Activated CD8-positive, alpha-beta T cell treated with anti-CD3 and anti-CD28 coated beads, Interleukin-2, amount 10 ng/mL, durations not matched to agents 7 days and 5 days (primary cell): ENCODE results near the gene CDC42BPG. TPM values are rescaled to one million over a fixed set of nuclear protein-coding genes. Genes with fewer than 3 reads are reported as not detected.
"Not testable (repeated sequence)": the region's sequence is repeated elsewhere in the genome, so short reads cannot be mapped to it uniquely, and the experiment has no call there.

Experiments
- ATAC-seq: fragments of 150-1000 bp; cut with Tn5 transposase; one replicate; pipeline ENCODE4 v1.10.0; 2021; ENCODE audit warnings: moderate library complexity
- CTCF ChIA-PET: fragments of 350-600 bp; sonication (Branson Sonifier 250); formaldehyde crosslinking; loops from one replicate; lab custom pipeline; 2021; ENCODE audit warnings: antibody characterized with exemption; lab: Charles Lee
- POLR2A ChIA-PET: fragments of 350-600 bp; sonication (Branson Sonifier 250); formaldehyde crosslinking; loops from one replicate; lab custom pipeline; 2021; ENCODE audit warnings: antibody characterized with exemption; lab: Charles Lee
- DNase-seq: peaks from one replicate; pipeline ENCODE4 v3.0.0-alpha.2; 2020
- H3K27ac Mint-ChIP-seq: one replicate; pipeline ENCODE4 v1.8.0; 2021; ENCODE audit warnings: mild to moderate bottlenecking, mixed read lengths
- H3K27me3 Mint-ChIP-seq: one replicate; pipeline ENCODE4 v1.8.0; 2021; ENCODE audit warnings: low read depth, mixed read lengths
- H3K36me3 Mint-ChIP-seq: one replicate; pipeline ENCODE4 v1.8.0; 2021; ENCODE audit warnings: low read depth, mixed read lengths
- H3K4me1 Mint-ChIP-seq: one replicate; pipeline ENCODE4 v1.8.0; 2021; ENCODE audit warnings: low read depth, mixed read lengths
- H3K4me3 Mint-ChIP-seq: one replicate; pipeline ENCODE4 v1.8.0; 2021; ENCODE audit warnings: mild to moderate bottlenecking, mixed read lengths
- H3K9me3 Mint-ChIP-seq: one replicate; pipeline ENCODE4 v1.8.0; 2022; ENCODE audit warnings: mixed read lengths; ENCODE audit not compliant: insufficient read depth
- total RNA-seq, 2 experiments: library from RNA; stranded (reverse); gene quantifications; one replicate each; pipeline ENCODE4 v1.2.3, GENCODE V29; 2021

Gene CDC42BPG
- total RNA-seq, 2 experiments from 2014 or later = 0.61 to 1.2 TPM

DNA sequence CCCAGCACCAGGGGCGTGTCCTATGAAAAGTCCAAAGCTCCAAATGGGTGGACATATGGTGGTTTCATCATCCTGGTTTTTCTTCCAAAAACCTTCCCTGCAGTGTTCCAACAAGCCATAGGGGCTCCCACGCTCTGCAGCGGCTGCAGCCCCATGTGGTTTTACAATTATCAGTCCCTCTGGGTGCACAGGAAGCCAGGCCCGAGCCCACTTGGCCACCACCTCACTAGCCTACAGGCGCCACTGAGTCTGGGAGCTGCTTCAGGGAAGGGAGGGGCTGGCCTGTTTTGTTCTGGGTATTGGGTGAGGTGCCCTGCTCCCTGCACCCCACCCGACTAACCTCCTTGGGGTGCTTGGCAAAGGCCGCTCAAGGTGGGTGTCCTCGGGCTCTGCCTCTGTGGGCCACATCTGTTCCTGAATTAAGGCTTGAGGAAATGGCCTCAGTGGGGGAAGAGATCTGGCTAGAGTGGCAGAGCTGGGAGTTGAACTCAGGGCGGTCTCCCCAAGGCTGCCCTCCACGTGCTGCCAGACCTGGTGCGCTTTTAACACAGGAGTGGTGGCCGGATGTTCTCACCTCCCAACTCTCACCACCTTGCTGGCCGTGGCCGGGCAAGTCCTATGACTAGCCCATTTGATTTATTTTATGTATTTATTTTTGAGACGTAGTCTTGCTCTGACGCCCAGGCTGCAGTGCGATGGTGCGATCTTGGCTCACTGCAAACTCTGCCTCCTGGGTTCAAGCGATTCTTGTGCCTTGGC, 5.3 kb upstream of the CDC42BPG start:
- CTCF ChIA-PET = interaction anchor here (0.7 to 20.9 kb wide), 11 partner anchors 13 to 1193 kb away, joined by 3 to 491 read pairs (median 14); partner anchors contain the start of genes ARL2, EHD1, RASGRP2 and TM7SF2
- Mint-ChIP-seq H3K9me3 (no peaks in the 10 kb centered on the region), H3K36me3 (peaks cover 30% of the 10 kb centered on the region), H3K4me3 (no peak overlapping the region), H3K27ac (peak overlapping the region; percentile 51), H3K27me3 (no peaks in the 10 kb centered on the region), H3K4me1 (peaks cover 82% of the 10 kb centered on the region)
- DNase-seq = no peak
- no peak for ATAC-seq
- POLR2A ChIA-PET = interaction anchor here (0.7 to 27.1 kb wide), 8 partner anchors 11 to 268 kb away, joined by 3 to 469 read pairs (median 8); partner anchors contain the start of genes EHD1 and ZNHIT2

GRCh38 chr11:64848826-64849597, 4.6 kb upstream of the CDC42BPG start:
- CTCF ChIA-PET = interaction anchor here (0.7 to 20.9 kb wide), 25 partner anchors 14 to 1194 kb away, joined by 3 to 491 read pairs (median 4); partner anchors contain the start of genes ARL2, EHD1, FAU and MRPL49
- H3K4me3 Mint-ChIP-seq = no peak overlapping the region
- DNase-seq (no peak), ATAC-seq (no peak)
- POLR2A ChIA-PET = interaction anchor here (0.5 to 27.1 kb wide), 10 partner anchors 12 to 576 kb away, joined by 3 to 469 read pairs (median 4); partner anchors contain the start of genes EHD1 and ZNHIT2
- peaks cover 23% of the 10 kb centered on the region for H3K36me3 Mint-ChIP-seq
- H3K27me3 Mint-ChIP-seq = no peaks in the 10 kb centered on the region
- peak overlapping the region; percentile 76 for H3K27ac Mint-ChIP-seq
- H3K4me1 Mint-ChIP-seq = peaks cover 75% of the 10 kb centered on the region
- H3K9me3 Mint-ChIP-seq = no peaks in the 10 kb centered on the region

DNA sequence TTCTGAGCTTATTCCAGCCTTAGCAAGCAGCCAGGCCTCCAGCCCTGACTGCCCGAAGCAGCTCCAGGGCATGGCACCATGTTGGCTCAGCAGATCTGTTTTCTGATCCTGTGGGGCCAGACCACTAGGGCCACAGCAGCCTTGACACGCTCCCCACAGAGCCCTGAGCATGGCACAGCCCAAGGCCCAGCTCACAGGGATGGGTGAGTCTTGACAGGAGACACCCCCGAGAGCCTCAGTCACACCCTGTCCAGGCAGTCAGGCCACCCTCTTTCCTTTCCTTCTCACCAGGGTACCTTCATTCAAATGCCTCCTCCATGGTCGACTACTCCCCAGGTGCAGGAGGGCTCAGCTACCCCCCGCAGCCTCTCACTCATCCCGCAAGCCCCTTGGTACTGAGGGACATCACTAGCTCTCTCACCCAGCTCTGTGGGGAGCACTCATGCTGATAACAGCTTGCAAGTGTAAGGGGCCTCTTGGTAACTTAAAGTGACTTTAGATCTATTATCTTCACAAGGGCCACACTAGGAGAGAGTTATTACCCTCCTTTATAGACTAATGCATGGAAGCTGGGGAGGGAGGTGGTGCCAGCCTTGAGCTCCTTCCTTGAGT, 3.9 kb upstream of the CDC42BPG start:
- Mint-ChIP-seq H3K27ac (peak overlapping the region; percentile 76), H3K27me3 (no peaks in the 10 kb centered on the region), H3K4me1 (peaks cover 73% of the 10 kb centered on the region), H3K36me3 (peaks cover 17% of the 10 kb centered on the region), H3K9me3 (no peaks in the 10 kb centered on the region), H3K4me3 (no peak overlapping the region)
- ATAC-seq (no peak), DNase-seq (no peak)
- ChIA-PET POLR2A (interaction anchor here (0.5 to 27.1 kb wide), 9 partner anchors 13 to 577 kb away, joined by 3 to 469 read pairs (median 4); partner anchors contain the start of gene EHD1), CTCF (interaction anchor here (0.9 to 20.9 kb wide), 30 partner anchors 13 to 482 kb away, joined by 3 to 491 read pairs (median 5); partner anchors contain the start of genes ARL2, EHD1, FAU and MEN1)

GRCh38 chr11:64846998-64847666, 2.7 kb upstream of the CDC42BPG start:
- ATAC-seq (peak; percentile 70), DNase-seq (peak; percentile 94)
- Mint-ChIP-seq H3K4me3 (no peak overlapping the region), H3K27me3 (no peaks in the 10 kb centered on the region), H3K27ac (peak overlapping the region; percentile 6), H3K9me3 (no peaks in the 10 kb centered on the region), H3K4me1 (peaks cover 61% of the 10 kb centered on the region), H3K36me3 (peaks cover 6% of the 10 kb centered on the region)
- ChIA-PET POLR2A (interaction anchor here (1.2 to 27.1 kb wide), 5 partner anchors 14 to 47 kb away, joined by 4 to 469 read pairs (median 27); partner anchors contain the start of gene EHD1), CTCF (interaction anchor here (0.9 to 20.9 kb wide), 19 partner anchors 12 to 271 kb away, joined by 3 to 491 read pairs (median 9); partner anchors contain the start of genes ARL2, EHD1, MEN1 and RASGRP2)

DNA sequence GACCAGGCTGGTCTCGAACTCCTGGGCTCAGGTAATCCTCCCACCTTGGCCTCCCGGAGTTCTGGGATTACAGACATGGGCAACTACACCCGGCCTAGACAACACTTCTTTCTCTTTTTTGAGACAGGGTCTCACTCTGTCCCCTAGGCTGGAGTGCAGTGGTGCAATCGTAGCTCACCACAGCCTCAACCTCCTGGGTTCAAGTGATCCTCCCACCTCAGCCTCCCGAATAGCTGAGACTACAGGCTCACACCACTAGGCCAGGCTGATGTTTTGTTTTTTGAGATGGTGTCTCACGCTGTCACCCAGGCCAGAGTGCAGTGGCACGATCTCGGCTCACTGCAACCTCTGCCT, 1.3 kb upstream of the CDC42BPG start:
- not testable (repeated sequence) for H3K9me3 Mint-ChIP-seq, H3K4me3 Mint-ChIP-seq, H3K27me3 Mint-ChIP-seq, ATAC-seq, H3K27ac Mint-ChIP-seq, DNase-seq, H3K36me3 Mint-ChIP-seq
- CTCF ChIA-PET = interaction anchor here (3.4 to 20.9 kb wide), 6 partner anchors 11 to 266 kb away, joined by 27 to 491 read pairs (median 170); partner anchors contain the start of genes ARL2, EHD1 and TM7SF2
- peaks cover 47% of the 10 kb centered on the region for H3K4me1 Mint-ChIP-seq
- POLR2A ChIA-PET = interaction anchor here (0.9 to 27.1 kb wide), 2 partner anchors 33 to 55 kb away, joined by 3 to 469 read pairs; partner anchors contain the start of gene EHD1

GRCh38 chr11:64845129-64845775, 799 bp upstream of the CDC42BPG start:
- POLR2A ChIA-PET = interaction anchor here (0.9 to 27.1 kb wide), 2 partner anchors 34 to 55 kb away, joined by 3 to 469 read pairs; partner anchors contain the start of gene EHD1
- ATAC-seq (no peak), DNase-seq (no peak)
- Mint-ChIP-seq H3K4me3 (peak overlapping the region; percentile 62), H3K4me1 (peaks cover 45% of the 10 kb centered on the region), H3K9me3 (no peaks in the 10 kb centered on the region), H3K36me3 (no peaks in the 10 kb centered on the region), H3K27me3 (no peaks in the 10 kb centered on the region), H3K27ac (peak overlapping the region; percentile 0)
- CTCF ChIA-PET = interaction anchor here (1.7 to 20.9 kb wide), 7 partner anchors 10 to 267 kb away, joined by 7 to 491 read pairs (median 33); partner anchors contain the start of genes ARL2, EHD1 and TM7SF2

DNA sequence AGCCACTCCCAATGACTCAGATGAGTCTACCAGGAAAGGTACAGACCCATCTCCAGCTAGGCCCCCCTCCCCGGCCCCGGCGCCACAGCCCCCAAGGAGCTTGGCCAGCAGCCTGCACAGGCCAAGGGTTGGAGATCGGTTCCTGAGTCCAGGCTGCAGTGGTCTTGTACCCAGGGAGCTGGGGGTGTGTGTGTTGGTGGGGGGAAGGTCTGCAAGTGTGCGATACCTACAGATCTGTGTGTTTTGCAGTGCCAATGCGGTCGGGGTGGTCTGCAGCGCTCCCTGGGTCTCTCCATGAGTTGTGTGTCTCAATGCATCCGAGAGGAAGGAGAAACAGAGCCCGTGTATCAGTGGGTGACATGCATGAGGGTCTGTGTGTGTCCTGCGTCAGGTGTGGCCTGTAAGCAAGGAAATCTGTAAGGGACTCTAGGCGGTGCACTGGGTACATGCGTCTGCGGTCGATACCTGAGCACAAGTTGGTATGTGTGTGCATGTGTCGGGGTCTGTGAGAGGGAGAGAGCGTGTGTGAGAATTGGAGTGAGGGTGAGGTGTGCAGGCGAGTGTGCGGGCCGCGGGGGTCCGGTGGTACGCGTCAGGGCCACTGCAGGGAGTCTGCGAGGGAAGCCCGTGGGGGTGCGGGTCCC, 645 bp downstream of the CDC42BPG start:
- ATAC-seq (no peak), DNase-seq (no peak)
- H3K27me3 Mint-ChIP-seq = no peaks in the 10 kb centered on the region
- H3K9me3 Mint-ChIP-seq = no peaks in the 10 kb centered on the region
- ChIA-PET CTCF (interaction anchor here (0.7 to 20.9 kb wide), 23 partner anchors 9 to 278 kb away, joined by 3 to 491 read pairs (median 4); partner anchors contain the start of genes ARL2, BATF2, EHD1 and FAU), POLR2A (interaction anchor here (1.1 to 27.1 kb wide), 2 partner anchors 15 to 35 kb away, joined by 3 to 469 read pairs; partner anchors contain the start of gene EHD1)
- peak overlapping the region; percentile 72 for H3K4me3 Mint-ChIP-seq
- peaks cover 31% of the 10 kb centered on the region for H3K4me1 Mint-ChIP-seq
- H3K27ac Mint-ChIP-seq = no peak overlapping the region
- no peaks in the 10 kb centered on the region for H3K36me3 Mint-ChIP-seq

DNA sequence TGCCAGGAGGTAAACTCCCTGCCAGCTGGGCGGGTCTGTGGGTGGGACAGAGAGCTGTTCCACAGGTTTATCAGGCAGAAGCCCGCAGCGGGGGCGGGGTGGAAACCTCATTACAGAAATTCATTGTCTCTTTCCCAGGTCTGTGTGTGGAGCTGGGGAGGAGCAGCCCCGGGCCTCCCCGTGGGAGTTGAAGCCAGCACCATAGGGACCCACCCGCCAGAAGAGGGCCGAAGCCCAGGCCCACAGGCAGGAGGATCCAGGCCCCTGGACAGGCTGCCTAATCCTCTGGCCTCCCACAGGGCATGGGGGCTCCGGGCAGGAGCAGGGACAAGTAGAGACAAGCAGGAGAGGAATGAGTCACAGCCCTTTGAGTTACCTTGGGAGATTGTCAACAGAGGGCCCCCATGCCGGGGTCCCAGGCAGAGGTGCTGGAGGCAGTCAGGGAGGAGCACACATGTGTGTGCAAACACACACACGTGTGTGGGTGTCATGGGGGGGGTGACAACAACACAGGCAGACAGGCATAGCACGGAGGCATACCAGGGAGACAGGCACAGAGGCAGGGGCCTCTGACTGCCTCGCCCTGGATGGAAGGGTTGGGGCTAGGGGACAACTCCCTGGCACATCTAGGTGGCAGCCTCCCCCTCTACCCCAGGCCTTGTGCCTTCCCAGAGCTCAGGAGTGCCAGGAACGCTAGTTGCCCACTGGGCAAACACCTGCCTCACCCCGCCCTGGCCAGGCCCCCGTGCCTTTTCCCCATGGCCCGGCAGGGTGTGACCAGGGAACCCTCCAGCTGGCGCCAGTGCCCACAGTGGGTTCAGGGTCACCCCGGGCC, 1.4 kb downstream of the CDC42BPG start:
- ATAC-seq (no peak), DNase-seq (no peak)
- Mint-ChIP-seq H3K4me3 (peak overlapping the region; percentile 34), H3K27ac (no peak overlapping the region), H3K36me3 (no peaks in the 10 kb centered on the region), H3K27me3 (no peaks in the 10 kb centered on the region), H3K9me3 (no peaks in the 10 kb centered on the region), H3K4me1 (peaks cover 23% of the 10 kb centered on the region)
- ChIA-PET CTCF (interaction anchor here (0.7 to 20.9 kb wide), 9 partner anchors 8 to 51 kb away, joined by 3 to 491 read pairs (median 4); partner anchors contain the start of gene EHD1), POLR2A (interaction anchor here (1.1 kb wide), 1 partner anchor 16 kb away, joined by 3 read pairs; no protein-coding TSS in a partner anchor)

DNA sequence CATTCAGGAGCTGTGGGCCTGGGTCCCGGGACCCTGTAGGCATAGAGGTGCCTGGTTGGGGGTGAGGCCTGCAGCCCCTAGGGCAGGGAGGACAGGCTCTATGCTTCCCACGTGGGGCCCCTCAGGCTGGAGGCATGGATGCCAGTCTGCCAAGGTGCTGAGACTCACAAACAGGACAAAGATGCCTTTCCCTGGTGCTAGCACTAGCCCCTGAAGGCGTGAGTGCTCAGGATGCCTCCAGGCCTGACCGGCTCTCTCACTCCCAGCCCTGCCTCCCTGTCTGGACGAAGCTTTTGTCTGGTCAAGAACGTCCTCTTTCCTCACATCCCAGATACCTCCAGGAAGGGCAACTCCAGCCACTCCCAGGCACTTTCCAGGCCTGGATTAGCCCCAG, 2.1 kb downstream of the CDC42BPG start:
- Mint-ChIP-seq H3K4me3 (no peak overlapping the region), H3K36me3 (no peaks in the 10 kb centered on the region), H3K4me1 (peaks cover 23% of the 10 kb centered on the region), H3K27me3 (no peaks in the 10 kb centered on the region), H3K9me3 (no peaks in the 10 kb centered on the region), H3K27ac (no peak overlapping the region)
- POLR2A ChIA-PET = no interaction called here
- ATAC-seq (no peak), DNase-seq (no peak)
- CTCF ChIA-PET = interaction anchor here (1.1 to 20.9 kb wide), 2 partner anchors 43 to 52 kb away, joined by 3 to 491 read pairs; no protein-coding TSS in a partner anchor
